Measurements from ENCODE around the gene C15orf39.

Gene C15orf39

GRCh38 chr15:75197062-75197630 lies 4.5 kb upstream of the C15orf39 start:
- no peak for DNase-seq (ENCODE audit: low read depth in 2 of 2)

- no peak for DNase-seq (ENCODE audit: low read depth in 2 of 2)
These were observed 2.9 kb upstream of the C15orf39 start for GRCh38 chr15:75198560-75199356.

DNA sequence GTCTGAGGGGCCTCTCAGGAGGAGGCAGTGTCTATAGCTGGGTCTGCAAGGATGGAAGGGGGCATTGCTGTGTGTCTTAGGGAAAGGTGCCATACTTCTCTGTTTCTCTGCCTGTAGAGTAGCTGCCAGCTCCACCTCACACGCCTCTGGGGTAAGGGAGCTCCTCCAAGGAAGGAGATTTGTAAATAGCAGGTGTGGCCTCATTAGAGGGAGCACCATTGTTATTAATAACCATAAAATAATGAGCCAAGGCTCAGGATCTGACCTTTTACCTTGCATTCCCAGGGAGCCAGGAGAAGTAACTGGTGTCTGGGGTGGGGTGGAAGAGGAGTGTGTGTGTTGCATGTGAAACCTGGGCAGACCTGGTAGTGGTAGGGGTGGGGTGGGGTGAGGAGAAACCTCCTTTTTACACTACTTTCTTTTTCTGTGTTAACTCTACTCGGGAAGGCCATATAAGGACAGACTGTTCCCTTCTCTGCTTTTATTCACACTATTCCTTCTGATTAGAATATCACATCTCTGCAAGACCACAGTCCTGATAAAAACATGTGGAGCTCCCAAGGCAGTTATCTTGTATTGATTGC lies 2.2 kb upstream of the C15orf39 start:
- DNase-seq (ENCODE audit: low read depth in 2 of 2): no peak

GRCh38 chr15:75200391-75200764 lies 1.3 kb upstream of the C15orf39 start:
- DNase-seq (ENCODE audit: low read depth in 2 of 2): no peak

GRCh38 chr15:75200765-75201615 lies 692 bp upstream of the C15orf39 start:
- DNase-seq (ENCODE audit: low read depth in 2 of 2): no peak

DNA sequence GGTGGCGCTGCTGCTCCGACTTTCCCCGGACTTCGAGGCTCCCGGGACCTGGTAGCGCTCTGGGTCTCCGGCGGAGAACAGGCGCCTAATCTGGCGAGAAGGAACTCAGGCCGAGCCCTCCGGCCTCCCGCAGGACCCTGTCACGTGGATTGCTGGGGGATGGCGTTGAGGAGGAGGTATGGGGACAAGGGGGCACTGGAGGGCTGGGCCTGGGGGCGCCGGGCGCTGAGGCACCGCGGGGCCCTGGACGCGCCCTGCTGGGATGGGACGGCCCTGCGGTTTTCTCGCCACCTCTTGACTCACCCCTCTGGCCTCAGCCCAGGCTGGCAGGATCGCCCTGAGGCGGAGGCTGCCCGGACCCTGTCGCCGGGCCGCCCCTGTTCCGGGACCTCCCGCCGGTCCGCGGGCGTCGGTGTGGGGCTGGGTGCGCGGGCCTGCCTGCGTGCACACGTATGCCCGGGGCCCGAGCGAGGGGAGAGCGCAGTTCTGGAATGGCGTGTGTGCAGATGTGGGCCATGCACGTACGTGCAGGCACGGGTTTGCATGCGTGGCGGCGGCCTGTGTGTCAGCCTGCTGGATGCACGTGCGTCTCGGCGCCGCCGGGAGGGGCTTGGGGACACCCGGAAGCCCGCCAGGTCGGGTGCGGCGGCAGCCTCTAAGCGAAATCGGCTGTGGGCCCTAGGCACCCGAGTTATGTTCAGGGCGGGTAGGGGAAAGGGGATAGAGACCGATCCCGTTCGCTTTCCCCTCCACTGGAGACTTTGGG lies 752 bp downstream of the C15orf39 start:
- peak; percentile 61 to 75 for DNase-seq (ENCODE audit: low read depth in 2 of 2)

DNA sequence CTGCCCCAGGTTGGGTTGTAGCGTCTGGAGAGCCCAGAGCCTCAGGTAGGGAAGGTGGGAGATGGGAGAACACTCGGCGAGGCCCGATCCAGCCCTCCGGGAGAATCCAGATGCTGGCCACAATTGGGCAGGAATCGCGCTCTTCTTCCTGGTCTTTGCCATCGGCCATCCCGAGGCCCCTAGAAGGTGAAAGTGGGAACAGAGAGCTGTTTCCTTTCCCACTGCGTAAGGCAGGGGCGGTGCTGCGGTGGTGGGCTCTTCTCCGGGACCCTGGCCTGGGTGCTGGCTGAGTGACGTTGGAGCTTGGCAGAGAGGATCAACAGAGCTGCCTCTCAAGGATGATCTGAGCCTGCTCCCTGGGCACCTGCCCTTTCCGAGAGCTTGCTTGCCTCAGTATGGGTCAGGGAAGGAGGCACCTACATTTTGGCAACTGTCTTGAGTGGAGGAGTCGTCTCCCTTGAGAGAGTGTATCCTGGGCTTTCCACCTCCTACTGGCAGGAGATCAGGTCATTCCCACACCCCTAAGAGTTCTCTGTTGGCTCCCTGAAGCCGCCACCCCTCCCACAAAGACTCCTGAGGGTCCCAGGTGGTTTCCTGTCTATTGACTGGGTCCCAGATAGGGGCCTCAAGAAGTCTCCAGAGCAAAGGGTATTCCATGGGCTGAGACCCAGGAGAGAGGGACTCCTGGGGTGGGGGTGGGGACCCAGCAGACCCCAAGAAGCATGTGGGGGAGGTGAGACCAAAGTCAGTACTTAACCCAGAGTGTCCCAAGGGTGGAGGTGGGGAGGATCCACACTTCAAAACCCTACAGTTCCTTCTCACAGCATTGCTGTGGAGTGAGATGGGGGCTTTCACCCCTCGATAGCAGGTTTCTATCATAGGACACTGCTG lies 1.6 kb downstream of the C15orf39 start:
- no peak for DNase-seq (ENCODE audit: low read depth in 2 of 2)

GRCh38 chr15:75203908-75204263 lies 2.2 kb downstream of the C15orf39 start:
- no peak for DNase-seq (ENCODE audit: low read depth in 2 of 2)

DNA sequence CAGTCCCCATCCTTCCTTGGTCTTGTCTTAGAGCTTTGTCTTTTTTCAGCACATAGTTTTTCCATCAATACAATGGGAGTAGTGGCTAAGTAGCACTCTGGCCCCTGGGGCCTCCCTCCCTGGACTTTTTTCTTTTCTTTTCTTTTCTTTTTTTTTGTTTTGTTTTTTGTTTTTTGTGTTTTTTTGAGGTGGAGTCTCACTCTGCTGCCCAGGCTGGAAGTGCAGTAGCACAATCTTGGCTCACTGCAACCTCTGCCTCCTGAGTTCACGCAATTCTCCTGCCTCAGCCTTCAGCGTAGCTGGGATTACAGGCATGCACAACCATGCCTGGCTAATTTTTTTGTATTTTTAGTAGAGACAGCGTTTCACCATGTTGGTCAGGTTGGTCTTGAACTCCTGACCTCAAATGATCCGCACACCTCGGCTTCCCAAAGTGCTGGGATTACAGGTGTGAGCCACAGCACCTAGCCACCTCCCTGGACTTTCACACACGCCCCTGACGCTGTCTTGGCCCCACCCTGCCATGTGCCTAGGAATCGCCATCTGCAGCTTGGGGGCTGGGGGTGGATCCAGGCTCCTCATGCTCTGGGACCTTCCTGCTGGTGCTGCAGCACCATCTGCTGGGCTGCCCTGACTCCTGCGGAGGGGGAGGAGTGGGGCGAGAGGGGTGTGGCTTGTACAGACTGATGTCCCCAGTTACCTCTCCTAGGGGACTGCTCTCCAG lies 2.8 kb downstream of the C15orf39 start:
- DNase-seq (ENCODE audit: low read depth in 2 of 2): peak; percentile 65 to 68

DNA sequence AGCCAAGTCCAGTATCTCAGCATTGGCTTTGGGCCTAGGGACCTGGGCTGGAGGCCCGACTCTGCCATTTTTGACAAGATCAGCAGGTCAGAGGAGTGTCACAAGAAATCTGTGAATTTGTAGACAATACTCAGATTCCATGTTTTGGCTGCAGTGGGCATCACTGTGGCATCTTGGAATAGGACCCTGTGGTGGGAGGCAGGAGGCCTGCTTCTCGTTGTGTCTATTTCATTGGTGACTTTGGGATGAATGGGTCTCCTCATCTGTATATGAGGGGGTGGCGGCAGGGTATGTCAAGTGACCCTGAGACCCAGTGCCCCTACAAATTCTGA lies 3.3 kb downstream of the C15orf39 start:
- no peak for DNase-seq (ENCODE audit: low read depth in 2 of 2)

GRCh38 chr15:75206006-75206405 lies 4.3 kb downstream of the C15orf39 start:
- no peak for DNase-seq (ENCODE audit: low read depth in 2 of 2)

DNA sequence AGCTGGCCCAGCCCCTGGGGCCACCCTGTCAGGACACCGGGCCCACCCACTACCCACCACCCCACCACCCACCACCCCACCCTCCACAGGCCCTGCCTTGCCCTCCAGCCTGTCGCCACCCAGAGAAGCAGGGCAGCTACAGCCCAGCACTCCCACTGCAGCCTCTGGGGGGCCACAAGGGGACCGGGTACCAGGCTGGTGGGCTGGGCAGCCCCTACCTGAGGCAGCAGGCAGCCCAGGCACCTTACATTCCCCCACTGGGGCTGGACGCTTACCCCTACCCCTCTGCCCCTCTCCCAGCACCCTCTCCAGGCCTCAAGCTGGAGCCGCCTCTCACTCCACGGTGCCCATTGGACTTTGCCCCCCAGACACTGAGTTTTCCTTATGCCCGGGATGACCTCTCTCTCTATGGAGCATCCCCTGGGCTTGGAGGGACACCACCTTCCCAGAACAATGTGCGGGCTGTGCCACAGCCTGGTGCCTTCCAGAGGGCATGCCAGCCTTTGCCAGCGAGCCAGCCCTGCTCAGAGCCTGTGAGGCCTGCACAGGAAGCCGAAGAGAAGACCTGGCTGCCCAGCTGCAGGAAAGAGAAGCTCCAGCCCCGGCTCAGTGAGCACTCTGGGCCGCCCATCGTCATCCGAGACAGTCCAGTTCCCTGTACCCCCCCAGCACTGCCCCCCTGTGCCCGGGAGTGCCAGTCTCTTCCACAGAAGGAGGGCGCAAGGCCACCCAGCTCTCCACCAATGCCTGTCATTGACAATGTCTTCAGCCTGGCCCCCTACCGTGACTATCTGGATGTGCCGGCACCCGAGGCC lies 5.3 kb downstream of the C15orf39 start:
- DNase-seq (ENCODE audit: low read depth in 2 of 2): no peak

DNA sequence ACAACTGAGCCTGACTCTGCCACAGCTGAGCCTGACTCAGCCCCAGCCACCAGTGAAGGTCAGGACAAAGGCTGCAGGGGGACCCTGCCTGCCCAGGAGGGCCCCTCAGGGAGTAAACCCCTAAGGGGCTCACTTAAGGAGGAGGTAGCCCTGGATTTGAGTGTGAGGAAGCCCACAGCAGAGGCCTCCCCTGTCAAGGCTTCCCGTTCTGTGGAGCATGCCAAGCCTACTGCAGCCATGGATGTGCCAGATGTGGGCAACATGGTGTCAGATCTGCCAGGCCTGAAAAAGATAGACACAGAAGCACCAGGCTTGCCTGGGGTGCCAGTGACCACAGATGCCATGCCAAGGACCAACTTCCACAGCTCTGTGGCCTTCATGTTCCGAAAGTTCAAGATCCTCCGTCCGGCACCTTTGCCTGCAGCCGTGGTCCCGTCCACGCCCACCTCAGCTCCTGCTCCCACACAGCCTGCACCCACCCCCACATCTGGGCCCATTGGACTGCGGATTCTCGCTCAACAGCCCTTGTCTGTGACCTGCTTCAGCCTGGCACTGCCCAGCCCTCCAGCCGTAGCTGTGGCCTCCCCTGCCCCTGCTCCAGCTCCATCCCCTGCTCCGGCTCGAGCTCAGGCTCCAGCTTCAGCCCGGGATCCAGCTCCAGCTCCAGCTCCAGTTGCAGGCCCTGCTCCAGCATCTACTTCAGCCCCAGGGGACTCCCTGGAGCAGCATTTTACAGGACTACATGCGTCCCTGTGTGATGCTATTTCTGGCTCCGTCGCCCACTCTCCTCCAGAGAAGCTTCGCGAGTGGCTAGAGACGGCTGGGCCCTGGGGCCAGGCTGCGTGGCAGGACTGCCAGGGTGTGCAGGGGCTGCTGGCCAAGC lies 6.2 kb downstream of the C15orf39 start:
- no peak for DNase-seq (ENCODE audit: low read depth in 2 of 2)

DNA sequence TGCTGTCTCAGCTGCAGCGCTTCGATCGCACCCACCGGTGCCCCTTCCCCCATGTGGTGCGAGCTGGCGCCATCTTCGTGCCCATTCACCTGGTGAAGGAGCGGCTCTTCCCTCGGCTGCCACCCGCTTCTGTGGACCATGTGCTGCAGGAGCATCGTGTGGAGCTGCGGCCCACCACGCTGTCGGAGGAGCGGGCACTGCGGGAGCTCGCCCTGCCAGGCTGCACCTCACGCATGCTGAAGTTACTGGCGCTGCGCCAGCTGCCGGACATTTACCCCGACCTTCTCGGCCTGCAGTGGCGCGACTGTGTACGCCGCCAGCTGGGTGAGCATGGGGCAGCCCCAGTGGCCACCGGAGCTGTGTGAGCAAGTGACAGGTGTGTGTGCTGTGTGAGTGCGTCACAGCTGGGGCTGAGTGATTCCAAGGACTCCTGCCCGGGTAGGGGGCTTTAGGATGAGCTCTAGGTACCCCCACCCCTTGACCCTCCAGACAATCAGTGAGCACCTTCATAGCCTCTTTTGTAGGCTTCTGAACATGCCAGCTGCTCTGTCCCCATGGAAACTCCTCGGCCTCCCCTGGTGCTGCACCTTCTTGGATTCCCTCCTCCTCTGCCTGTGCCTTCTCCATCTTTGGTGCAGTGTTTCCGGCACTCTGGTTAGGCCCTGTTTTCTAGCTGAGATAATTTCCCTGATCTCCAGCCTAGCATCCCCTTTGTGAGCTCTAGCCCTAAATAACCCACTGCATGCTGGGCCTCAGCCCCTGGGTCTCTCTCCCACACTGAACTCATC lies 7.0 kb downstream of the C15orf39 start:
- no peak for DNase-seq (ENCODE audit: low read depth in 2 of 2)

DNA sequence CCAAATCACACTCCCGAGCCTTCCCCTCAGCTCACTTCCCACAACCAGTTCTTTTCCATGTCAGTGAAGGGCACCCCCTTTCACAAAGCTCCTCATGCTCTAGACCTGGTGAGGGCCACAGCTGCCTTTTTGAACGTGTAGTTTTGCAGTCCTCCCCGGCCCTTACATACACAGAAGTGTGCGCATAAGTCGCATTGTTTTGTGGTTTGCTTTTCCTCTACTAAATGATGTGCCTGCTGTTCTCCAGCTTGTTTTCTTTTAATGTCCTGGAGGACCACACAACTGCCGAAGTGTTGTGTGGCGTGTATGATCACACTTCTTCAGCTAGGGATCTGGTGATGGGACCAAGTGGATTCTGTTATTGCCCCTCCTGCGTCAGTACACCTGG lies 7.6 kb downstream of the C15orf39 start:
- no peak for DNase-seq (ENCODE audit: low read depth in 2 of 2)

DNA sequence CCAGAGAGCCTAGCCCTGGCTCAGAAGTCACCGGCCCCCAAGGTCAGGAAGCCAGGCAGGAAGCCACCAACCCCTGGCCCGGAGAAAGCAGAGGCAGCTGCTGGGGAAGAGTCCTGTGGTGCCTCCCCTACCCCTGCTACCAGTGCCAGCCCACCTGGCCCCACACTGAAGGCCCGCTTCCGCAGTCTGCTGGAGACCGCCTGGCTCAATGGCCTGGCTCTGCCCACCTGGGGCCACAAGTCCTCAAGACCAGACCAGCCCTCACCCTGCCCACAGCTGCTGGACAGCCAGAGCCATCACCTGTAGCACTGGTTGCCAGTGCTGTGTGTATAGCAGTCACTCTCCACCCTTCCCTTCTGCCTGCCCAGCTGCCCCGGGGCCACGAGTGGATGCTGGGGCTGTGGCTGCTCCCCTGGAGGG lies 9.1 kb downstream of the C15orf39 start:
- DNase-seq (ENCODE audit: low read depth in 2 of 2): no peak

- no peak for DNase-seq (ENCODE audit: low read depth in 2 of 2)
These were observed 9.9 kb downstream of the C15orf39 start for GRCh38 chr15:75211436-75212199.

Data from stimulated activated CD8-positive, alpha-beta memory T cell treated with anti-CD3 and anti-CD28 coated beads, Interleukin-7, amount 100 ng/mL, for 1 hour (primary cell).